Choroid plexus epithelial cell (primary cell): ENCODE data around the gene SMOC1.

Experiments used
- DNase-seq: peaks from one replicate; pipeline ENCODE4 v3.0.0-alpha.2; 2010; ENCODE audit warnings: low read depth
- H3K4me3 ChIP-seq: 2 replicates; pipeline ENCODE4 v1.5.1; 2011; ENCODE audit warnings: low read depth, mild to moderate bottlenecking, control low read depth, low read length, moderate library complexity
- CTCF ChIP-seq: conservative IDR thresholded peaks from 2 replicates; pipeline ENCODE4 v1.5.1; 2011; ENCODE audit warnings: low read depth, mild to moderate bottlenecking, control low read depth, inconsistent platforms, low read length, moderate library complexity

SMOC1 gene

DNA sequence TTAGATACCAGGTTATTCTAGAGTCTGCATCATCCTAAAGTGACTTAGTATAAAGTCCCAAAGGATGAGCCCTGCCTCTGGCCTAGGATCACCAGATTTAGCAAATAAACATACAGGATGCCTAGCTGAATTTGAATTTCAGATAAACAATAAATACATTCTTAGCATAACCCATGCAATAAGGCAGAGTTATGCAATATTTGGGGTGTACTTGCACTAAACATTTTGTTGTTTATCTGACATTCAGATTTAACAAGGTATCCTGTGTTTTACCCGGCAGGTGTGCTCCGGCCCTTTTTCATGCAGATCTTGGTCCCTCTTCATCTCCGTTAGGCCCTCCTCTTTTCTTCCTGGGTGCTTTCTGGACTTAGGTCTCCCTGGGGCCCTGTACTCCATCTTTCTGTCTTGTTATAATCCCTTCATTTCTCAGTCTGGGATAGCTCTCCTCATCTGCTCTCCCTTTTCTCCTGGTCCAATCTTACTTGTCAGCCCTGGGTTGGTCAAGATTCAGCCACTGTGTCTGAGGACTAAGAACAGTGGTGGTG, 18.1 kb upstream of the SMOC1 start:
- TF ChIP-seq CTCF, result no peak
- no peak overlapping the region for H3K4me3 ChIP-seq
- no peak for DNase-seq

- no peak overlapping the region for H3K4me3 ChIP-seq
- peak; percentile 43 for DNase-seq
- peak; percentile 37 for TF ChIP-seq CTCF
Observed at GRCh38 chr14:69863083-69863482, 16.1 kb upstream of the SMOC1 start.

GRCh38 chr14:69865701-69866365, 13.4 kb upstream of the SMOC1 start:
- TF ChIP-seq CTCF, result no peak
- DNase-seq, result no peak
- no peak overlapping the region for H3K4me3 ChIP-seq

DNA sequence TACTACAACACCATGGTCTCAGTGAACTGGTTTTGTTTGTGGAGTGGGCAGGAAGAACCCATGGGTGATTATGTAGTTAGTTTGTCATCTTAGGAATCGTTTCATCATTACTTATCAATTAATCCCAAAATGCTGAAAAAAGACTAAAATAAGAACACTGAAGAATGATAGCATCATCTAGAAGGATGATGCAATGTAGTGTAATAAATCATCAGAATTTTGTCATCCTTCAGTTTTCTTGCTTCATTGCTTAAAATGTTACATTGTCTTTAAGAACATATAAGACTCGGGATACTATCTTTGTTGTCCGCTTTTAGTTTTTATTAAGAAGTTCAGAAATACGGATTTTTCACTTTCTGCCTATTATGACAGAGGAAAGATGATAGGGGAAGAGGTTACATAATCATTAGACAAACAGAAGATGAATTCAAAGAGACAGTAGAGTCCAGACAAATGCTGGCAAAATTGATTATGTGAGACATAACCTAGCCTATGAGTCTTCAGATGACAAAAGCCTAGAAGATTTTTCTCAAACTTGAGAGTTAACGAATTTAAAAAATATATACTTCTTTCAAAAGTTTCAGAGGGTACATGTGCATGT, 10.8 kb upstream of the SMOC1 start:
- DNase-seq, result no peak
- TF ChIP-seq CTCF, result no peak
- H3K4me3 ChIP-seq, result no peak overlapping the region

- no peak overlapping the region for H3K4me3 ChIP-seq
- DNase-seq, result no peak
- TF ChIP-seq CTCF, result no peak
Observed at GRCh38 chr14:69870613-69871012, 8.6 kb upstream of the SMOC1 start.

DNA sequence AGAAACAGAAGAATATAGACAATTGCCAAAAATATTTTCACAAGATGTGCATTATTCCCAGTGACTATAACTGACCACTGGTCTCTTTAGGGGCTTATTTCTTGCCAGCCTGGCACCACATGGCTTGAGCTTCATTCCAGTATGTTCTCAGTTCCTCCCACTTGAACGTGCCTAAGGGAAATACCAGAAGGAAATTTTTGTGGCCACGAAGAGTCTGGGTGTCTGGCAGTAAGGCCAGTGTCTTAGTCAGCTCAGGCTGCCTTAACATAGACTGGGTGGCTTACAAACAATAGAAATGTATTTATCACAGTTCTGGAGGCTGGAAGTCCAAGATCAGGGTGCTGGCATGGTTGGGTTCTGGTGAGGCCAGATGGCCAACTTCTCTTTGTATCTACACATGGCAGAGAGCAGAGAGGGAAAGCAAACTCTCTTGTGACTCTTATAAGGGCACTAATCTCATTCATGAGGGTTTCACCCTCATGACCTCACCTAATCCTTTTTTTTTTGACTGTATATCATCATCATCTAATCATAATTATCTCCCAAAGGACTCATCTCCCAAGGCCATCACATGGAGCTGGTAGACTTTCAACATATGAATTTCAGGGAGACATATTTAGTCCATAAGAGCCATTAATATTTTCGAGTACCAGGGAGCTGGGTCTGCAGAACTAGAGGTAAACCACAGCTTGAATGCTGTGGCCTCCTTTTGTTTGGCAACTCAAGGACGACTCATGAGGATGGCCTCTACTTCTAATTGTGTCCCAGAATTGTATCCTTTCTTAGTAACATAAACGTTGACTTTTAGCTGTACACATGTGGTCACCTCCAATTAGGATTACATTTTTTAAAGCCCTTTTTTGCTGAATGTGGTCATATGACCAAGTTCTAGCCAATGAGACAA, 5.1 kb upstream of the SMOC1 start:
- H3K4me3 ChIP-seq, result no peak overlapping the region
- peak; percentile 82 for DNase-seq
- no peak for TF ChIP-seq CTCF
